GM12874 (cell line): ENCODE measurements around the gene KIAA1549.

Source experiments
- CTCF ChIP-seq: IDR thresholded peaks from 2 replicates; pipeline ENCODE4 v1.5.1; 2011; ENCODE audit warnings: low read depth, mild to moderate bottlenecking, control low read depth, low read length, moderate library complexity; ENCODE audit not compliant: insufficient read depth

The KIAA1549 gene

GRCh38 chr7:138979988-138980562 is 1.1 kb downstream of the KIAA1549 start:
- no peak for TF ChIP-seq CTCF

GRCh38 chr7:138979226-138979979 is 1.8 kb downstream of the KIAA1549 start:
- no peak; the same call in 1 of the 2 replicates for TF ChIP-seq CTCF

- TF ChIP-seq CTCF = no peak
Measured at GRCh38 chr7:138978541-138979184, 2.5 kb downstream of the KIAA1549 start.

GRCh38 chr7:138975343-138976104 is 5.7 kb downstream of the KIAA1549 start:
- no peak for TF ChIP-seq CTCF

- no peak for TF ChIP-seq CTCF
Measured at GRCh38 chr7:138974675-138975292, 6.4 kb downstream of the KIAA1549 start.

GRCh38 chr7:138974103-138974502 is 7.1 kb downstream of the KIAA1549 start:
- no peak for TF ChIP-seq CTCF

GRCh38 chr7:138970952-138971351 is 10.2 kb downstream of the KIAA1549 start:
- no peak for TF ChIP-seq CTCF
